Osteocyte (in vitro differentiated cells): Measurements from ENCODE around the gene WDFY3. TPM values are rescaled to one million over a fixed set of nuclear protein-coding genes. Genes with fewer than 3 reads are reported as not detected.

Experiments
- DNase-seq: peaks from one replicate; pipeline ENCODE4 v3.0.0; 2021; ENCODE audit warnings: mixed read lengths; ENCODE audit not compliant: unreplicated experiment; ENCODE audit errors: extremely low spot score
- H3K27ac Mint-ChIP-seq: one replicate; pipeline ENCODE4 v1.8.0; 2021; ENCODE audit warnings: mild to moderate bottlenecking, mixed read lengths; ENCODE audit not compliant: unreplicated experiment
- H3K27me3 Mint-ChIP-seq: one replicate; pipeline ENCODE4 v1.8.0; 2021; ENCODE audit warnings: mixed read lengths; ENCODE audit not compliant: unreplicated experiment
- H3K36me3 Mint-ChIP-seq: one replicate; pipeline ENCODE4 v1.8.0; 2021; ENCODE audit warnings: mixed read lengths; ENCODE audit not compliant: unreplicated experiment
- H3K4me1 Mint-ChIP-seq: one replicate; pipeline ENCODE4 v1.8.0; 2021; ENCODE audit warnings: mixed read lengths; ENCODE audit not compliant: unreplicated experiment
- H3K4me3 Mint-ChIP-seq: one replicate; pipeline ENCODE4 v1.8.0; 2021; ENCODE audit warnings: mild to moderate bottlenecking, moderate library complexity, mixed read lengths; ENCODE audit not compliant: unreplicated experiment
- H3K9me3 Mint-ChIP-seq: one replicate; pipeline ENCODE4 v1.8.0; 2021; ENCODE audit warnings: mixed read lengths; ENCODE audit not compliant: unreplicated experiment
- total RNA-seq: library from RNA; stranded (reverse); gene quantifications from 2 replicates; pipeline ENCODE4 v1.2.1, GENCODE V29; 2021
- TF ChIP-seq, protein P1 (sequence below): fragments of 200-600 bp; sonication (generic); IDR thresholded peaks from 2 replicates; pipeline ENCODE4 v1.5.0; 2021; ENCODE audit warnings: antibody characterized with exemption, mild to moderate bottlenecking, moderate library complexity

The WDFY3 gene
- total RNA-seq, 1 donor from 2014 or later: 91.4 TPM

DNA sequence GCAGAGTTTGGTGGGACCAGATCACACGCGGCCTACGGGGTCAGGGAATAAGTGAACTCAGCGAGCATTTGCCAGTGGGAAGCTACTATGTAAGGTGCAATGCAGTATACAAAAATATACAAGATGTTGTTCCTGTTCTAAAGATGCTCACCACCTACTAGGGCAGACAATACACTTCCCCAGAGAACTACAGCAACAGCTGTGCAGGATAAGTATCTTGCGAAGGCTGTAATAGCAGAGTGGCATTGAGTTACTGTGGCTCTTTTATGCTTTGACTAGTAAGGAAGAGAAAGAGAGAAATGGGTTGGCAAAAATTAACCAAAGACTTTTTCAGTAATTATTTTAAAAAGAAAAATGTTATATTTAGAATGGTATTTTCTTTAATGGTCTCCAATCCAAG lies 322.4 kb downstream of the WDFY3 start:
- no peak overlapping the region for H3K4me3 Mint-ChIP-seq
- no peaks in the 10 kb centered on the region for H3K9me3 Mint-ChIP-seq
- H3K36me3 Mint-ChIP-seq: no peaks in the 10 kb centered on the region
- H3K27ac Mint-ChIP-seq: no peak overlapping the region
- no peaks in the 10 kb centered on the region for H3K4me1 Mint-ChIP-seq
- DNase-seq: no peak
- TF ChIP-seq, protein P1, sequence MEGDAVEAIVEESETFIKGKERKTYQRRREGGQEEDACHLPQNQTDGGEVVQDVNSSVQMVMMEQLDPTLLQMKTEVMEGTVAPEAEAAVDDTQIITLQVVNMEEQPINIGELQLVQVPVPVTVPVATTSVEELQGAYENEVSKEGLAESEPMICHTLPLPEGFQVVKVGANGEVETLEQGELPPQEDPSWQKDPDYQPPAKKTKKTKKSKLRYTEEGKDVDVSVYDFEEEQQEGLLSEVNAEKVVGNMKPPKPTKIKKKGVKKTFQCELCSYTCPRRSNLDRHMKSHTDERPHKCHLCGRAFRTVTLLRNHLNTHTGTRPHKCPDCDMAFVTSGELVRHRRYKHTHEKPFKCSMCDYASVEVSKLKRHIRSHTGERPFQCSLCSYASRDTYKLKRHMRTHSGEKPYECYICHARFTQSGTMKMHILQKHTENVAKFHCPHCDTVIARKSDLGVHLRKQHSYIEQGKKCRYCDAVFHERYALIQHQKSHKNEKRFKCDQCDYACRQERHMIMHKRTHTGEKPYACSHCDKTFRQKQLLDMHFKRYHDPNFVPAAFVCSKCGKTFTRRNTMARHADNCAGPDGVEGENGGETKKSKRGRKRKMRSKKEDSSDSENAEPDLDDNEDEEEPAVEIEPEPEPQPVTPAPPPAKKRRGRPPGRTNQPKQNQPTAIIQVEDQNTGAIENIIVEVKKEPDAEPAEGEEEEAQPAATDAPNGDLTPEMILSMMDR: no peak
- H3K27me3 Mint-ChIP-seq: peaks cover 12% of the 10 kb centered on the region

DNA sequence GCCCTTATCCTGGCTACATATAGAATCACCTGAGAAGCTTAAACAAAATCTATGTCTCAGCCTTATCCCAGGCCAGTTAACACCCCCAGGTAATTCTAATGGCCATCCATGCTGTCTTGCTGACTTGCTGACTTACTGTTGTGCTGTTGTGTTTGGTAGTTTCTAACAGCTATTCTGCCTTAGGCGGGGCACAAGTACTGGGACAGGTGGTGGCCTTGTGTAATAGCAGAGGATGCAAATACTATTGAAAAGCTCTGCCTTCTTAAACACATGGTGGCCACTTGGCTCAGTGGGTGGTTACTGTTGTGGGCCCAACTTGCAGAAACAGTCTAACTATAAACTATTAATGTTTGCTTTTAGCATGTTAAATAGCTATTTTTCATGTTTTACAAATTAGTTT lies 327.3 kb downstream of the WDFY3 start:
- Mint-ChIP-seq H3K9me3 (no peaks in the 10 kb centered on the region), H3K27ac (no peak overlapping the region), H3K36me3 (no peaks in the 10 kb centered on the region), H3K4me3 (no peak overlapping the region), H3K4me1 (no peaks in the 10 kb centered on the region), H3K27me3 (peaks cover 5% of the 10 kb centered on the region)
- no peak for DNase-seq
- TF ChIP-seq, protein P1: no peak

DNA sequence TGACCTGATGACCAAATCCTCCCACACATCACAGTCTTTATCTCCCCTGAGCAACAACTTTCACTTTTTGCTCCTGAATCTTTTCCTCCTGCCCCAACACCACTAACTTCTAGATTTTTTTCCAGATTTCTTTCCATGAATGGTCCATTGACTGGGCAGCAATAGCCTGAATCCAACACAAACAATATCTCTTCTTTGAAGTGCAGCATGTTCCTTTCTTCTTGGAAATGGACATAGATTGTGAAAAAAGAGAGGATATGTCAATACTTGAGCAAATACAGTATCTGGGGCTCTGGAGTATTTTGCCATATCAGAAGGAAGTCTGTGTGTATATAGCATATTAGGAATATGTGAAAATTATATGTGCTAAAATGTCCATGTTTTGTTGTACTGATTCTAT lies 328.4 kb downstream of the WDFY3 start:
- Mint-ChIP-seq H3K4me1 (no peaks in the 10 kb centered on the region), H3K27ac (no peak overlapping the region), H3K9me3 (no peaks in the 10 kb centered on the region), H3K4me3 (no peak overlapping the region), H3K36me3 (no peaks in the 10 kb centered on the region), H3K27me3 (peaks cover 7% of the 10 kb centered on the region)
- no peak for DNase-seq
- TF ChIP-seq, protein P1: no peak

DNA sequence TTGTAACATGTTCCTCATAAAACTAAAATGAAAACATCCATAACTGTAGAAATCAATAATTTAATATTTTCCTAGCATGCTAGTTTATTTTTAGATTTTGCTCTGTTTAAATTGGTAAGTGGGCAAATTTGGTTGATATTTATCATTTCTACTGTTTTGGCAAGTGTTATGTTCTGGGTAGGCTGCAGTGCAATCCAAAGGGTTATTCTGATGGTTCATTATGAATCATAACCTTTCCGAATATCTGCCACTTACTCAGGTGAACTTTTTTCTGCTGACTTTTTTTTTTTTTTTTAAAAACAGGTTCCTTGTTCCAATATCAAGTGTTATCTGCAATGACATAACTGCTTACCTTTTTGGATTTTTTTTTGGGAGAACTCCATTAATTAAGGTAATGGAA lies 331.5 kb downstream of the WDFY3 start:
- no peaks in the 10 kb centered on the region for H3K9me3 Mint-ChIP-seq
- H3K4me1 Mint-ChIP-seq: no peaks in the 10 kb centered on the region
- no peak for DNase-seq
- H3K27me3 Mint-ChIP-seq: peaks cover 18% of the 10 kb centered on the region
- no peaks in the 10 kb centered on the region for H3K36me3 Mint-ChIP-seq
- H3K4me3 Mint-ChIP-seq: no peak overlapping the region
- TF ChIP-seq, protein P1: no peak
- H3K27ac Mint-ChIP-seq: no peak overlapping the region

DNA sequence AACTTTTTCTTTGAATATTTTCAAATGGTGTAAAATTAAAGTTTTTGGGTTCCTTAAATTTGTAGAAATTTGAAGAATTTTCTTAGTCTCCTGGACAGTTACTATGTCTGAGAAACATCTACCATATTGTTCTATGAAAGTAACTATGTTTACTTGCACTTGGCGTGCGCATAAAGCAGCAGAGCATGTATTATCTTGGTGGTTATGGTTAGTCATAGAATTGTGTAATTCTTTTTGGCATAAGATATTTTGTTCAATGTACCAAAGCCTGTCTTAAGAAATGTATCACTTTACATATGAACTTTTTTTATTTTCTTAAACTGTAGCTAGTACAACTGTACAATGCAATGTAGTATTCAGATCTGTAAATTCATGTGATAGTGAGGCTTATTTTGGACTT lies 334.4 kb downstream of the WDFY3 start:
- Mint-ChIP-seq H3K9me3 (no peaks in the 10 kb centered on the region), H3K27me3 (peaks cover 16% of the 10 kb centered on the region), H3K36me3 (no peaks in the 10 kb centered on the region), H3K4me3 (no peak overlapping the region), H3K27ac (no peak overlapping the region), H3K4me1 (no peaks in the 10 kb centered on the region)
- no peak for DNase-seq
- TF ChIP-seq, protein P1: no peak
